K562 (cell line): Measurements from ENCODE around the gene SLC7A5.

Experiments used
- BRF2 ChIP-seq: IDR thresholded peaks from 3 replicates; pipeline ENCODE4 v1.6.1; 2011; ENCODE audit warnings: borderline replicate concordance, mild to moderate bottlenecking; ENCODE audit not compliant: insufficient read length, insufficient read depth
- NONO ChIP-seq, 2 experiments: fragments of 200-400 bp in 1 of 2; fragments of 450-650 bp in 1 of 2; formaldehyde crosslinking in 1 of 2; IDR thresholded peaks; 2 replicates each; pipeline ENCODE4 v1.6.1; 2017; ENCODE audit warnings: low read depth in 2 of 2, mild to moderate bottlenecking in 2 of 2, moderate library complexity in 2 of 2, low read length in 1 of 2
- RAD21 ChIP-seq, 2 experiments: fragments of 250-450 bp in 1 of 2; fragments of 450-650 bp in 1 of 2; sonication (Bioruptor Pico) in 1 of 2; formaldehyde crosslinking in 1 of 2; IDR thresholded peaks in 1 of 2; conservative IDR thresholded peaks in 1 of 2; 2 replicates each; pipeline versions ENCODE4 v1.4.0 to v1.8.0; 2020 to 2022; ENCODE audit warnings: mild to moderate bottlenecking in 2 of 2, moderate library complexity in 1 of 2
- RERE ChIP-seq: sonication (generic); formaldehyde crosslinking; IDR thresholded peaks from 2 replicates; pipeline ENCODE4 v1.8.0; 2023; ENCODE audit warnings: missing genetic modification reagents, mild to moderate bottlenecking, borderline replicate concordance
- ZNF121 ChIP-seq: sonication (generic); formaldehyde crosslinking; conservative IDR thresholded peaks from 2 replicates; pipeline ENCODE4 v1.8.0; 2022; ENCODE audit warnings: missing genetic modification reagents
- ZNF124 ChIP-seq: sonication (generic); formaldehyde crosslinking; IDR thresholded peaks from 2 replicates; pipeline ENCODE4 v1.8.1; 2022; ENCODE audit warnings: missing genetic modification reagents
- ZNF224 ChIP-seq: sonication (generic); formaldehyde crosslinking; IDR thresholded peaks from 2 replicates; pipeline ENCODE4 v1.8.0; 2022; ENCODE audit warnings: mild to moderate bottlenecking, missing genetic modification reagents
- TF ChIP-seq, protein P1 (sequence below): fragments of 250-450 bp; sonication (Bioruptor Pico); IDR thresholded peaks from 2 replicates; pipeline ENCODE4 v1.9.0; 2021; ENCODE audit warnings: mild to moderate bottlenecking
- TF ChIP-seq, protein P2 (sequence below): fragments of 450-650 bp; IDR thresholded peaks from 2 replicates; pipeline ENCODE4 v1.6.1; 2016; ENCODE audit warnings: borderline replicate concordance

DNA sequence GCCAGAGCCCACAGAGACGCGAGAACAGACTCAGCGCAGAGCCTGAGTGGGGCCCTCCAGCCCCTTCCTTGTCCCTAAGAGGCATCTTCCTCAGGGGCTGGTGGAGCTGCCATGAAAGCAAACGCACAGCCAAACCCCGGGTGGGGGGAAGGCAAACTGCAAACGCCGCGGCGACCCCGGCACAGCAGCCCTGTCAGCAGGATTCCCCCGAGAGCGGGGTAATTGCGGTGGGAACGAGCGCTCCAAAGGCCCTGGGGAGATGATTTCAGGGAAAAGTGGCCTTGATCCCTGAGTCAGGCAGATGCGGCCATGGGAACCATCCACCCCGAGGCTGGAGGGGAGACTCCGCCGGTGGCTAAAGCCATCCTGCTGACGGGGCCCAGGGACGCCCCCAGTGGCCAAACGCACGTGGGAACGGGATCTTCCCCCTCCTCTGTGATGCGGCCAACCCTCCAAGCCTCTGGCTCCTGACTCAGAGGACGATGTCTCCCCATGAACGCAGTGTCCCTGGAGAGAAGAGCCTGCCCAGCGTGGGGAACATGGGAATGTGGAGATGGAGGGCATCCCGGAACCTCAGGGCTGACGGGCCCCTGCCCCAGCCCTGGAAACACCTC is 25.1 kb downstream of the SLC7A5 start:
- TF ChIP-seq ZNF224 (CRISPR knock-in tag) (no peak), ZNF124 (CRISPR knock-in tag) (no peak), ZNF121 (CRISPR knock-in tag) (no peak), RERE (CRISPR knock-in tag) (no peak), BRF2 (no peak), NONO (IDR thresholded peaks at IDR 0.05; ENCODE audit: low read depth in 2 of 2, low read length in 1 of 2) (no peak), RAD21 (CRISPR knock-in tag; conservative IDR thresholded peaks at IDR 0.05 in 1 of 2, IDR thresholded peaks at IDR 0.05 in 1 of 2) (no peak)
- TF ChIP-seq, protein P1, sequence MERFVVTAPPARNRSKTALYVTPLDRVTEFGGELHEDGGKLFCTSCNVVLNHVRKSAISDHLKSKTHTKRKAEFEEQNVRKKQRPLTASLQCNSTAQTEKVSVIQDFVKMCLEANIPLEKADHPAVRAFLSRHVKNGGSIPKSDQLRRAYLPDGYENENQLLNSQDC = no peak
- TF ChIP-seq, protein P2, sequence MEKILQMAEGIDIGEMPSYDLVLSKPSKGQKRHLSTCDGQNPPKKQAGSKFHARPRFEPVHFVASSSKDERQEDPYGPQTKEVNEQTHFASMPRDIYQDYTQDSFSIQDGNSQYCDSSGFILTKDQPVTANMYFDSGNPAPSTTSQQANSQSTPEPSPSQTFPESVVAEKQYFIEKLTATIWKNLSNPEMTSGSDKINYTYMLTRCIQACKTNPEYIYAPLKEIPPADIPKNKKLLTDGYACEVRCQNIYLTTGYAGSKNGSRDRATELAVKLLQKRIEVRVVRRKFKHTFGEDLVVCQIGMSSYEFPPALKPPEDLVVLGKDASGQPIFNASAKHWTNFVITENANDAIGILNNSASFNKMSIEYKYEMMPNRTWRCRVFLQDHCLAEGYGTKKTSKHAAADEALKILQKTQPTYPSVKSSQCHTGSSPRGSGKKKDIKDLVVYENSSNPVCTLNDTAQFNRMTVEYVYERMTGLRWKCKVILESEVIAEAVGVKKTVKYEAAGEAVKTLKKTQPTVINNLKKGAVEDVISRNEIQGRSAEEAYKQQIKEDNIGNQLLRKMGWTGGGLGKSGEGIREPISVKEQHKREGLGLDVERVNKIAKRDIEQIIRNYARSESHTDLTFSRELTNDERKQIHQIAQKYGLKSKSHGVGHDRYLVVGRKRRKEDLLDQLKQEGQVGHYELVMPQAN = no peak
